Stimulated activated CD4-positive, alpha-beta T cell treated with anti-CD3 and anti-CD28 coated beads, Interleukin-2, amount 100 ng/mL, for 48 hours (primary cell): ENCODE results near the gene ADCY5.
A peak's percentile ranks its signal among the peaks of the same experiment; 100 is the strongest.
"Not testable (repeated sequence)": the region's sequence is repeated elsewhere in the genome, so short reads cannot be mapped to it uniquely, and the experiment has no call there.

Experiments
- DNase-seq, 2 donors: peaks; one replicate each; pipeline ENCODE4 v3.0.0-alpha.2; 2020

Gene ADCY5

DNA sequence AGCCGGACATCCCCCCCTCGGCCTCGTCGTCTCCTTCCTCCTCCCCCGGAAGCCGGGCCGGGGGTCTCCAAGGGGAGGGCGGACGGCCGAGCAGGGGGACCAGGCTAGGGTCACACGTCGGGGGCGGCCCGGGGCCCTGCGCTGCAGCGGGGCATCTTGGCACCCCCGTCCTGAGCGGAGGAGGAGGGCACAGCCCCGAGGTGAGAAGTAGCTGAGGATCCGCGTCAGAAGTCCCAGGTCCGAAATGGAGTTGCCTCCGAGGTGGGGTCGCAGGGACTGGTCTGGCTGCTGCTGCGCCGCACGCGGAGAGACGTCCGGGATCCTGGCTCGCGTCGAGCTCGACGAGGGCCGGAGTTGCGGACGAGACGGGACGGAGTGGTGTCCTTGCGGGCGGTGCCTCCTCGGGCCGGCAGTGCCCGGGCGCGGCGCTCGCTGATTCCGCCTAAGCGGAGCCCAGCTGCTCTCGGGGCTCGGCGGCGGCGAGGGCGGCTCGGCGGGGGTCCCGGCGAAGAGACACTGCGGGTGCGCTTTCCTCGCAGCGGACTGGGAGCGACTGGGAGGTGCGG lies at the start of gene ADCY5:
TSS of gene ADCY5 (minus strand) at position 555 of the 566 bp plus-strand sequence. CDS start at position 10, 545 bp downstream.
- no peak for DNase-seq

DNA sequence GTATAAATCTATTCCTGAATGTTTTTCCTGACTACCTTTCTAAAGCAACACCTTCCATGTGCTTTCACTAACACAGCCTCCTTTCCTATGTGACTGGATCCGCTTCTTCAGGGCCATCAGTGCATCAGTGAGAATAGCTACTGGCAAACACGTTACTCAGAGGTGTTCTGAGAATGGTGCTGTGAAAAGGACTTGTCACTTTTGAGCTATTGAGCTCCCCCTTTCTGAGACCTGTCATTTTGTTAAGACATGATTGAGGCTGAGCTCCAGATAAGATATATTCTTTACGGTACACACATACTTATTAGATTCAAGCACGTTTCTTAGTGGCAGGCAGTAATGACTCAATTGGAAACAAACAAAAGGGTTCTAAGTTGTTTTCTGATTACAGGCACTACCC lies 45.0 kb upstream of the ADCY5 start:
- no peak for DNase-seq

DNA sequence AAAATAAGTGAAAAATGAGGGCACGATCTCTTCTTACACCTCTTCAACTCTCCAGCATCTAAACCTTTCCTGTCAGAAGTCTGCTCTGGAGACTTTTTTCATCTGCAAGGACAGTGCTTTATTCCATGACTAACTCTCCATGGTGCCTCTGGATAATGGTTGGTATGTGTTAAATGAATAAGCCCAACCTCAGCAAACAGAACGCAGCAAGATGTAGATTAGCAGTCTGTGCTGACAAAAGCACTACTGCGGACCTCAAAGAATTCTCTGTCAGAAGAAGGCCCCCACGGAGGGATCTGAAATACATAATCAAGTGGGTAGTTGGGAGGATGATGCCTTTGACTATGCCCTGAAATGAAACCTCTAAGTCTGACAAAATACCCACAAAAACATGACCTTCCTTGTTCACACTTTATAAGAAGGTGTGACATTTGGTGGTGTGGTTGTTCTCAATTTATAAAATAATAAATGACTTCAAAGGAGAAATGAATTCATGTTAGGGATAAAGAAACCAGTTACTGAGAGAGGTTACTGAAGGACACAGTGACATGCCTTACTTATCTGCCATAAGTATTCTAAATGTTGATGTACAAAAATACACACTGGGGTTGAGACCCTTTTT lies 43.2 kb upstream of the ADCY5 start:
- no peak for DNase-seq

DNA sequence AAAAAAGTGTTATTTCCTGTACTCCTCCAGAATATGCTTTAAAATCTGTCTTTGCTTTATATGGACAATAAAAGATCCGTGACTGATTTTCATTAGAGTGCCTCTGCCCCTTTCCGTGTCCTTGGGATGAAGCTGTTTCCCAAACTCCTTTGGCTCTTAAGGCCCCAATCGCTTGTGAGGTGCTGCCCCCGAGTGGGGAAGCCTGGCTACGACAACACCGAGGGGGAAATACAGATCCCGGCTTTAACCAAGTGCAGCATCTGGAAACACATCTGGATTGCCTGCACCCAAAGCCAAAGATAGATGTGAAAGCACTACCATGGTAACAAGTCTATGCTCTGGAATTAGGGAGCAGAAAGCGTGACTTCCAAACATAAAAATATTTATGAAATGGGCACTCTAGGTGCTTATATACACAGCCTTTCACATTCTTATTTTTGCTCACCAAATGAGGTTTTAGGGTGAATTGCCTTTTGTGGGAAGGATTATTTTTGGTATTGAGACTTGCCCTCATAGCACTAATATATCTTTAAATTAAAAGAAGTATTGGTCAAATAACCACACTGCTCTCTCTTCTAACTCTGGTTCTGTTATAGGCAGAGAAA lies 40.6 kb upstream of the ADCY5 start:
- DNase-seq, result peak; percentile 37 to 46

DNA sequence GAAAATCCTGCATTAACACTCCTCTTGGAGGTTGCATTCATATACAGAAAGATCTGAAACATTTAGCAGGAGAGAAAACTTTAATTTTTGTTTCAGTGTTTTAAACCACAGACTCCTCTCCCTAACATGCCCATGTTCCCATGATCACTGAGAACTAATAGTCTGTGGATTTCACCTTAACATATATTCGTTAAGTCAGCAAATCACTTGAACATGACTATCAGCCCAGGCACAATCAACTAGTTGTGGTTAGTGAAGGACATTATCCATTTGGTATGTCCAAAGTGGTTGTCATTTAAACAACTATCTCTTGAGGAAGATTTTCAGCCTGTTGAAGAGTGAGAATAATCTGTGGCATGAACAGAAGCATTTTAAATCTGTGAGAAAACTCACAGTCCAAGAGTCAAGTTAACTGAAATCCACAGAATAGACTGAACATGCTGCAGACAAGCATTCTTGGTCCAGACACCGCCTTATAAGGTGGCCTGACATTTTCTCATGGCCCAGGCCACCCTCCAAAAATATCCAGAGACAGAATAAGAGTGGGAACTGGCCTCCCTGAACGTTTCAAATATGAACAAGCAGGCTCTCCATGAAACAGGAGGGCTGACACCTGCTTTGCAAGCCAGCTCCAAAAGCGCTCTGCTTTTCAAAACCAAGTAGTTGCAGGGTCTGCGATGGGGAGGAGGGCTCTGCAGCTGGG lies 39.9 kb upstream of the ADCY5 start:
- DNase-seq, result no peak

DNA sequence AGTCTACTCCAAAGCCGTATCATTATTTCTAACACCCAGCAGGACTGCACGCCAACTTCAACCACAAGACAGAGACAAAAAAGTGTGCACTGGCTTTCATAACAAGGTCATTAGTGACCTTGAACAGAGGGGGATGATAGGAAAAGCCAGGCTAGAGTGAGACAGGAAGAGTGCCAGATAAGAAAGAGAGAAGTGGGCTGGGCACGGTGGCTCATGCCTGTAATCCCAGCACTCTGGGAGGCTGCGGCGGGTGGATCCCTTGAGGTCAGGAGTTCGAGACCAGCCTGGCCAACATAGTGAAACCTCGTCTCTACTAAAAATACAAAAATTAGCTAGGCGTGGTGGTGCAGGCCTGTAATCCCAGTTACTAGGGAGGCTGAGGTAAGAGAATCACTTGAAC lies 38.2 kb upstream of the ADCY5 start:
- not testable (repeated sequence) for DNase-seq

DNA sequence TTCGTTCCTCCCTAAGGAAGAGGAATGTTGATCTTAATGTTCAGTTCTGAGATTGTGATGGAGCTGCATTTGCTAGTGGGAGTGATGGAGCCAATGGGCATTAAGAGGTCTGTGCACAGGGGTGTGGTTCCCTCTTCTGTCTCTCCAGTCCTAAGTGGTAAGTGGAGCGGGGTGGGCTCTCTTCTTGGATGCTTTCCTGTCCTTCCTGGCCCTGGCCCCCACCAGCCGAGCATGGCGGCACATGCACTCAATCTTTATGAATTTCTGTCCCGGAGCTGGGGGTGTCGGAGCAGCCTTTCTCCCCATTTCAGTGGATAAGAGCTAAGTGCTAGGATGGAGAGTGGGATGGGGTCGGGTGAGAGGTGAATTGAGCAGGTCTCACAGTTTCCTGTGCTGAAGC lies 37.6 kb upstream of the ADCY5 start:
- DNase-seq, result no peak

DNA sequence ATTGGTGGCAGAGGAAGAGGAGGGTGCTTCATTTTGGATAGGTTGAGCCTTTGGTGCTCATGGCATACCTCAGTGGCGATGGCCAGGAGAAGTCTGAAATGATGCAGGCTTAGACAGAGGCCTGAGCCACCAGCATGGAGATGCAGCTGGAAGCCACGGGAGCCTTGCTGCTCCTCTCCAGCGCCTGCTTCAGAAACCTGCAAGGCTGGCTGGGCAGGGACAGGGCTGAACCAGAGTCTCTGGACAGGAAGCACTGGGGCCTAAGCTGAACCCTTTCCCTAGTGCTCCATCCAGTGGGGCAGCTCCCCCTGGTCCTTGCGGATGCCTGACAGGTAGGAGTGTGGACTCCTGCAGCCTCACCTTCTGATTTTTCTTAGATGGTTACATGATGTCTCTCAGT lies 36.7 kb upstream of the ADCY5 start:
- no peak for DNase-seq

DNA sequence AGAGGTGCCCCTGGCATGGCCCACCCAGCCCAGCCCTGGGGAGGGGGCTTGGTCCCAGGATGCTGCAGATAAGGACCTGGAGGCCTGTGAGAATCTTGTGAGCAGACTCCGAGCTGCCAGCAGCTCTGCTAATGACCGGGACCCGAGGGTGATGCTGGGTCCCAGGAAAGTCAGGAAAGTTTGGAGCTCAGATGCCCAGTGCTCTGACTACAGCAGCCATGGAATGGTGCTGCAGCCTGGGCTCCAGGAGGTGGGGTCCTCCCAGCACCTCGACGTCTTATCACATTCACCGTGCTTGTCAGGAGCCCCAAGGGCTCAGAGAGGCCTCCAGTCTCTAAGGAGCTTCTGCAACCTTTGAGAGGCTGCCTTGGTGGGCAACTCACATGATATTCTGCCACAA lies 34.3 kb upstream of the ADCY5 start:
- DNase-seq, result no peak

DNA sequence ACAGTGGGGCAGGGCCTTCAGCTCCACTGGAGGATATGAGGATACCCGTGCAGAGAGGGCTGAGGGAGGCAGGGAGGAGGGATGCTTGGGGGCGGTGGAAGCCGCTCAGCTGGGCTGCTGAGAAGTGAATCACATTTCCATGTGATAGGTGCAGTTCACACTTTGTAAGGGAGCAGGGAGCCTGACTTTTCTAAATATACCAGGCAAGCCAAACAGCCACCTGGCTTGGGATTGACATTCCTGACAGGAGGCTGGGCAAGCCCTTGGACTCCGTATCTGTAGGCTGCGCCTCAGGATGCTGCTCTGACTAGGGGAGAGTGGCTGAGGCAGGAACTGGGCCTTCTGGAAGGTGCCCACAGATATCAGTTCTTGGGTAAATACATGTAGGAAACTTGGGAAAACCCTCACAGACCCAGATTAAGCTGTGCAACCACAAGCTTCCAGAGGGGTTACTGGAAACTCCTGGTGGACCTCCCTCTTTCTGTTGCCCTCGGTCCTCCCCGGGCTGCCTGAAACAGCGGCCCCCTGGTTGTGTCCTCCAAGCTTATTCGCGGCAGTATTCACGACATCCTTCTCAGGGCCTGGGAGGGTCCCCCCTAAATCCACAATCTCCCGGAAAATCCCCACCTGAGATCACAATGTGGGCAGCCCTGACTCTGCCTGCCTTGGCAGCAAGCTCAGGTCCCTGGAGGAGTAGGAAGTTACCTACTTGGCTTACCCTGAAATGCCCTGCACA lies 33.0 kb upstream of the ADCY5 start:
- no peak for DNase-seq

DNA sequence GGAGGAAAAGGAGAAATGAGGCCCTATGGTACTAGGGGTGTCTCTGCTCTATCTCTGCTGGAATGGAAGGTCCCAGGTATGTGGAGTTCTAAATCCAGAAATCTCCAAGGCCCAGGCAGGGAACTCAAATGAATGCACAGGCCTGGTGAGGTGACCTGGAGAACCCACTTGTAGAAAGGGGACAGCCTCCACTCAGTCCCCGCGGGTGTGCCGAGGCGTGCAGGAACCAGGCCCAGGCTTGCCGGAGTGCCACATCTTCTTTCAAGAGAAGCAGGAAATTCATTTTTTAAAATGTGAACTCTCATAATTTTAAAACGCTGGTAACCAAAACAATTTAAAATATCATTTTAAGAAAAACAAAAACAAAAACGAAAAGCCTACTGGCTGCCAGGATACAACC lies 32.2 kb upstream of the ADCY5 start:
- DNase-seq, result no peak

DNA sequence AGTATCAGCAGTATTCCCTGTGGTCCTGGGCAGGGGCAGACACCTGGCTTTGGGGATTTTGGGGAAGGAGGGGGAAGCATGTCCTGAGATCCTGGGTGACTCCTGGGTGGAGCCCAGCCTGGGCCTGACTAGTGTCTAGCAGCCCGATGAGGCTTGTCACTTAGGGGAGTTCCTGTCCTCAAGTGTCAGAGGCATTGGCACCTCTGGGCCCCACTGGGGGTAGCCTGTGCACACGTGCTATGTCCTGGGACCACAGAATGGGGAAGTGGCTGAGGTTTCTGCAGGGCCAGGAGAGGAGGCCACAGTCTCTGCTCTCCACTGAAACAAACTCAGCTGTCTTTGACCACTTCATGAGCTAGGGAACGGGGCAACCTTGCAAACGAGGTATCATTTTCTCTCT lies 31.5 kb upstream of the ADCY5 start:
- no peak for DNase-seq

DNA sequence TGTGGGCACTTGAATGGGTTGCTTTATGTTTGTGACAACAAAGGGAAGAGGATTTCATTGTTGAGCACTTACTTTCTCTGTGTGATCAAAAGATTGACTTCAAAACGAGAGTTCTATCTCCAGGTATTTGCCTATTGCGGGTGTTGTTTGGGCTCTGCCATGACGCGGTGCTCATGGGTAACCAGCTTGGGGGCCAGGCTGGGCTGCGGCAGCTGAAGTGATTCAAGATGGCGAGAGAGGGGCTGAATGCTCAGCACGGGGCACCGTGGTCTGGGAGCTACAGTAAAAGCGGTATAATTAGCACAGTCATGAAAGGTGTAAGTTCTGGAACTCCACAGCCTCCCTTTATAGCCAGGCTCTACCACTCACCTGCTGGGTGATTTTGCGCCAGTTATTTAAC lies 31.0 kb upstream of the ADCY5 start:
- no peak for DNase-seq

DNA sequence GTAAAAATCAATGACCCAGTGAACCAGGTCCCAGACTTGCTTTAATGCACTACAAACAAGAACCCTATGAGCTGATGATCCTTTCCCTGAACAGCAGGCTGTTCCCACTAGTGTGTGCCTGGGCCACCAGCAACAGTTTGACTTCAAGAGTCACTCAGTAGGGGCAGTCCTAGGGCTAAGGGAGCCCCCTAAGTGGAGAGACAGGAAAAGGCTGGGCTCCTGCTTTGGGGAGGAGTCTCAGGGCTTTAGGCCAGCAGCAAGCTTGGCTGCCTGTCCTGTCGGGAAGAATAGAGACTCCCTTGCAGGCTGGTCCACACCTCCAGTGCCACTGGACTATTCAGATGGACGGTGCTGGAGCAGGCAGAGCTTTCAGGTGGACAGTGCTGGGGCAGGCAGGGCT lies 29.4 kb upstream of the ADCY5 start:
- DNase-seq, result no peak

DNA sequence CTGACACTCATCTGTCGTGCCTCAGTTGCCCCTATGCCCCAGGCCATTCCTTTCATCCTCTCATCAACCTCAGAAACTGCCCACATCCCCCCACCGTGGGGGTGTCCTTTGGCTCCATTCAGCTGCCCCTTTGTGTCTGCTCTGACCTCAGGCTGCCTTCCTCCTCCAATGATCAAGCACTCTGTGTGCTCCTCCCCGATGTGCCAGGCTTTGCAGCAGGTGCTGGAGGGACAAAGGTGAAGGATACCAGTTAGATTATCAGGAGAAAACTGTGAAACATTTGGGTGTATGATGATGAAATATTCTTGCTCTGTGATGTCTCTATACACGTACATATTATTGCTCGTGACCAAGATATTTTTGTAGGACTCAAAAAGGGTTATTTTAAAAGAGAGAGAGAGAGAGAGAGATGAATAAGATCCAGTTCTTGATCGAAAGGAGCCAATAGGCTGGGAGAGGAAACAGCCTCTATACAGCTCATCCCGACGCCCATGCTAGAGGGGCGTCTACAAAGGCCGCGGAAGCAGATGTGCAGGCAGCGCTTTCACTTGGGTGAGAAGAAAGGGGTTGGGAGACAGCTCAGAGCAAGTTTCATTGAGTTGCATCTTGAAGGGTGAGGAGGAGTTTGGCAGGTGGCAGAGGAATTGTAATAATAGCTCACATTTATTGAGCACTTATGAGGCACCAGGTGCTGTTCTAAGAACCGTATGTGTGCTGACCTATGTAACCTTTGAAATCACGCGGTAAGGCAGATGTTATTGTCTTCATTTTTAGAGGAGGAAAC lies 28.3 kb upstream of the ADCY5 start:
- DNase-seq, result no peak

DNA sequence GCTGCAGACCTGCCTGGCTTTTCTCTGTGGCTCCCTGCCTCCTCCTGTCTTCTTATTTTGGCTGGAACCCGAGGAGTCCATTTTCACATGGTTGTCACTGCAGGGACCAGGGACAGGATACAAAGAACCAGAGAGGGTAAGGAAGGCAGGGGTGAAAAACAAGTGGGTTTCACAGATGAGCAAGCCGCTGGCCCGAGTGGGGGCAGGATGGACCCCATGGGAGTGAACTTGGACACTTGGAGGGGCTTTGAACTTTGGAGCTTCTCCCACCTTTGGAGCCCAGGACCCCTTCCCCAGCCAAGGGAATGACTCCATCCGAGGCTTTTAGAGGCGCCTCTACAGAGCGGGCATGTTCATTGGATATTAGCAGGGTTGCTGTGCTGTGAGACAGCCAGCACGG lies 26.9 kb upstream of the ADCY5 start:
- DNase-seq, result no peak

DNA sequence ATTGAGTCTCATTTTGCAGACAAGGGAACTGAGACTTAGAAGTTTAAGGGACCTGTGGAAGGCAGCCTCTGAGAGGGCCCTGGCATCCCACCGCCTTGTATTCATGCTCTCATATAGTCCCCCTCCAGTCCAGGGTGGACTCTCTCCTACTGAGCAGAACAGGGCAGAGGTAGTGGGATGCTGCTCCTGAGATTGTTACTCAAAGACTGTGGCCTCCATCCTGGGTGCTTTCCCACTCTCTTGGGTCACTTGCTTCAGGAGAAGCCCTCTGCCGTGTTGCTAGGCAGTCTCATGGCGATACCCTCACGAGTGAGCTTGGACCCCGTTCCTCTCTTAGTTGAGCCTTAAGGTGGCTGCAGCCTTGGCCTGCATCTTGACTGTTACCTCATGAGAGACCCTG lies 22.2 kb upstream of the ADCY5 start:
- DNase-seq, result no peak

DNA sequence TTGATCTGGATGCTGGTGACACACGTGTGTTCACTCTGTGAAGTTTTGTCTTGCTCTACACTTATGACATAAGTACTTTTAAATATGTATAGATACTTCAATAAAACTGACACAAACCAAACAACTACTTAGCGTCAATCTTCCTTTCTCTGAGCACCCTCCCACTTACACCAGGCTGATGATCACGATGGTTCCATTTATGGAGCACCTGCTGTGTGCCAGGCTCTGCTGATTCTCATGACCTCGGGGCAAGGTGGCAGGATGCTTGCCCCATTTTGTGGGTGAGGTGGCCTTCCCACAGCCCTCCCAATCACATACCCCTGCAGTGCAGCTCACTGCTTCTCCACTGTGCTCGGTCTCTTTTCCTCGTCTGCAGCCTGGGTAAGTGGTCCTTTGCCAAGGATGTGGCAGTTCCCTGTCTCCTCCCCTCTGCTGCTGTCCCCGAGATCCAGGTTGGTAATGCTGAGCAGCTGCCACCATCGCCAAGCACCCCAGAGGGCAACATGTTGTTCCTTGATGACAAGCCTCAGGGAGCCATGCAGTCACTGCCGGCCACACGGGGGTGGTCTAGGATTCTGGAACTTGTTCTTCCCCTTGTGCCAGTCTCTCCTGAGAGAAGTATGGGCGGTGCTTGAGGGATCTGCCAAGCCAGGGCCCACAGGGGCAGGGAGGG lies 20.6 kb upstream of the ADCY5 start:
- no peak for DNase-seq

DNA sequence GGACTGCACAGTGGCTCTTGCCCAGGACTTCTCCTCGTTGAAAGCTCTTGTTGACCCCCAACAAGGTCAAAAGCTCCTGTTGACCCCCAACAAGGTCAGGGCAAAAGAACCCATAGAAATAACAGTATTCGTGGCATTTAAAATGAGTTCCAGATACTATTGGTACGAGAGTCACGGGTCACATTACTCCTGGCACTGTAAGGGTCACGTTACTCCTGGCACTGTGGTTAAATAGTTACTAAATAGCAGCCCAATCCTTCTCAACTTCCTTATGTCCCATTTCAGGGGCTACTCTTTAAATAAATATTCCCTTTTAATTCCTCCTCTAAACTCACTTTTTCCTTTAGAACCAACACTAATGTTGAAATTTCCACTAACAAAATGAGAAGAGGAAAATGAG lies 18.2 kb upstream of the ADCY5 start:
- DNase-seq, result no peak

DNA sequence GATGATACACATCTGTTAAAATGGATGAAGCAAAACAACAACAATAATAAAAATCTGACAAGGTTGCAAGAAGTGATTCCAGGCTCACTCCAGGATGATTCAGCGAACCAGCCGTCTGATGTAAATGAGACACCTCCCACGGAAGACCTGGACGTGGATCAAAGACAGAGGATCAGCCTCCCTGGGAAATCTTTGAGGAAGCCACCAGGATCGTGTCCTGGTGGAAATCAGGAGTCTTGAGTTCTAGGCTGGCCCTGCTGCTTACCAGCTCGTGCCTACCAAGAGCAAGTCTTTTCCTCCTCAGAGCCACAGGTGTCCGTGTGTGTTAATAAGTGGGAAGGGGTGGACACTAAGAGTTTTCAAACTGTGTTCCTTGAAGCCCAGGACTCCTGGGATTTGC lies 15.3 kb upstream of the ADCY5 start:
- no peak for DNase-seq

DNA sequence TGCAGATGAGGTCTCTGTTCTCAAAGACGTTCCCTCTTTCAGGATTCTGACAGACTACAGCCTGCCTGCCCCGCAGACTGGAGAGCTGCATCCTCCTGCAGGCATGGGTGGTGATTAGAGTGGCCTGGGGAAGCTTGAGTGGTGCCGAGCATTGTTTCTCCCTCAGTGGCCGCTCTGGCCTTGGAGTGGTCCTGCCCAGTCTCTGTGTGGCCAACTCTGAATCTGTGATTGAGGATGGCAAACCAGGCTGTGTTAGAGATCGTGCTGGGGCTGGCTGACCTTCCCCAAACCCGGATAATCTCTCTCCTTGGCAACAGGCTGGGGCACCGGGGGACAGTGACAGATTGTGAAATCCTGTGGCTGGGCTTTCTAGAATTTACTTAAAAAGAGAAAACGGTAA lies 11.0 kb upstream of the ADCY5 start:
- no peak for DNase-seq

DNA sequence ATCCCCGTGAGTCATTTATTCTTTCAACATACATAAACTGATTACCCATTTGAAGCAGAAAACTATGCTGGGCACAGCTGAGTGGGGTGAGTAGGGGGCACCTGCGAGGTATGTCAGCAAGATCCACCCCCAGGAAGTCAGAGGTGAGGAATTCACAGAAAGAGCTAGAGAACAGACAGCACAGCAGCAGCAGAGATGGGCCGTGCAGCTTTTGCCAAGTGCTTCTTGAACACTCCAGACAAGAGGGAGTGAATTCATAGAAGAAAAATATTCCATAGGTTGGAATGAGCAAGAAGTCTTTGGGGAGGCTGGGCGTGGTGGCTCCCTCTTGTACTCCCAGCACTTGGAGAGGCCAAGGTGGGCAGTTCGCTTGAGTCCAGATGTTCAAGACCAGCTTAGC lies 9.4 kb upstream of the ADCY5 start:
- DNase-seq, result no peak
